Measurements from ENCODE around the gene DRD3. TPM values are rescaled to one million over a fixed set of nuclear protein-coding genes. Genes with fewer than 3 reads are reported as not detected.

Gene DRD3
- total and polyA plus RNA-seq, 2 experiments from 2014 or later = 0.21 to 0.65 TPM

- TF ChIP-seq ZNF462 (CRISPR knock-in tag; IDR thresholded peaks at IDR 0.05) (no peak), EZH2phosphoT487 (IDR thresholded peaks at IDR 0.05; ENCODE audit: unreplicated experiment) (no peak), STAT1 (IDR thresholded peaks at IDR 0.05; ENCODE audit: unreplicated experiment) (no peak), ZNF331 (CRISPR knock-in tag; IDR thresholded peaks at IDR 0.05; ENCODE audit: low read depth) (no peak), ETS1 (IDR thresholded peaks at IDR 0.05) (no peak), NANOG (IDR thresholded peaks at IDR 0.05; ENCODE audit: borderline replicate concordance) (no peak), POLR2AphosphoS5 (IDR thresholded peaks at IDR 0.05; ENCODE audit: low read depth) (no peak), ZNF114 (CRISPR knock-in tag; IDR thresholded peaks at IDR 0.05) (no peak), JUNB (IDR thresholded peaks at IDR 0.05; ENCODE audit: unreplicated experiment) (no peak), CREB1 (CRISPR knock-in tag; IDR thresholded peaks at IDR 0.05; ENCODE audit: low read depth) (no peak), EZH2 (IDR thresholded peaks at IDR 0.05; ENCODE audit: low read depth, unreplicated experiment) (no peak)
- TF ChIP-seq, protein P1, sequence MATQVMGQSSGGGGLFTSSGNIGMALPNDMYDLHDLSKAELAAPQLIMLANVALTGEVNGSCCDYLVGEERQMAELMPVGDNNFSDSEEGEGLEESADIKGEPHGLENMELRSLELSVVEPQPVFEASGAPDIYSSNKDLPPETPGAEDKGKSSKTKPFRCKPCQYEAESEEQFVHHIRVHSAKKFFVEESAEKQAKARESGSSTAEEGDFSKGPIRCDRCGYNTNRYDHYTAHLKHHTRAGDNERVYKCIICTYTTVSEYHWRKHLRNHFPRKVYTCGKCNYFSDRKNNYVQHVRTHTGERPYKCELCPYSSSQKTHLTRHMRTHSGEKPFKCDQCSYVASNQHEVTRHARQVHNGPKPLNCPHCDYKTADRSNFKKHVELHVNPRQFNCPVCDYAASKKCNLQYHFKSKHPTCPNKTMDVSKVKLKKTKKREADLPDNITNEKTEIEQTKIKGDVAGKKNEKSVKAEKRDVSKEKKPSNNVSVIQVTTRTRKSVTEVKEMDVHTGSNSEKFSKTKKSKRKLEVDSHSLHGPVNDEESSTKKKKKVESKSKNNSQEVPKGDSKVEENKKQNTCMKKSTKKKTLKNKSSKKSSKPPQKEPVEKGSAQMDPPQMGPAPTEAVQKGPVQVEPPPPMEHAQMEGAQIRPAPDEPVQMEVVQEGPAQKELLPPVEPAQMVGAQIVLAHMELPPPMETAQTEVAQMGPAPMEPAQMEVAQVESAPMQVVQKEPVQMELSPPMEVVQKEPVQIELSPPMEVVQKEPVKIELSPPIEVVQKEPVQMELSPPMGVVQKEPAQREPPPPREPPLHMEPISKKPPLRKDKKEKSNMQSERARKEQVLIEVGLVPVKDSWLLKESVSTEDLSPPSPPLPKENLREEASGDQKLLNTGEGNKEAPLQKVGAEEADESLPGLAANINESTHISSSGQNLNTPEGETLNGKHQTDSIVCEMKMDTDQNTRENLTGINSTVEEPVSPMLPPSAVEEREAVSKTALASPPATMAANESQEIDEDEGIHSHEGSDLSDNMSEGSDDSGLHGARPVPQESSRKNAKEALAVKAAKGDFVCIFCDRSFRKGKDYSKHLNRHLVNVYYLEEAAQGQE (IDR thresholded peaks at IDR 0.05; ENCODE audit: unreplicated experiment) = no peak
These were observed 51.3 kb downstream of the DRD3 start (continued) for GRCh38 chr3:114127517-114127916.
